Calu3 (cell line): ENCODE results near the gene UMAD1. TPM values are rescaled to one million over a fixed set of nuclear protein-coding genes. Genes with fewer than 3 reads are reported as not detected.
"Not testable (repeated sequence)": the region's sequence is repeated elsewhere in the genome, so short reads cannot be mapped to it uniquely, and the experiment has no call there.

Experiments used
- BruUV-seq: library from RNA; stranded (reverse); fragments of 400-500 nt; replicated peaks from 2 replicates; lab custom pipeline; 2021; lab: Mats Ljungman, UMichigan
- CTCF ChIA-PET: fragments of 300-600 bp; sonication (Branson Sonifier 250); formaldehyde crosslinking; loops from one replicate; lab custom pipeline; 2022; ENCODE audit warnings: antibody characterized with exemption; lab: Charles Lee
- DNase-seq: peaks from one replicate; pipeline ENCODE4 v3.0.0; 2022
- H3K27ac Mint-ChIP-seq: one replicate; pipeline ENCODE4 v1.8.0; 2022; ENCODE audit warnings: mixed read lengths; ENCODE audit not compliant: unreplicated experiment
- H3K27me3 Mint-ChIP-seq: one replicate; pipeline ENCODE4 v1.8.0; 2022; ENCODE audit warnings: mixed read lengths; ENCODE audit not compliant: unreplicated experiment
- H3K36me3 Mint-ChIP-seq: one replicate; pipeline ENCODE4 v1.8.0; 2022; ENCODE audit warnings: mild to moderate bottlenecking, moderate library complexity, mixed read lengths; ENCODE audit not compliant: insufficient read depth, unreplicated experiment
- H3K4me1 Mint-ChIP-seq: one replicate; pipeline ENCODE4 v1.8.0; 2022; ENCODE audit warnings: mild to moderate bottlenecking, low read depth, mixed read lengths; ENCODE audit not compliant: unreplicated experiment
- H3K4me3 Mint-ChIP-seq: one replicate; pipeline ENCODE4 v1.8.0; 2022; ENCODE audit warnings: mild to moderate bottlenecking, low read depth, moderate library complexity, mixed read lengths; ENCODE audit not compliant: unreplicated experiment
- H3K9me3 Mint-ChIP-seq: one replicate; pipeline ENCODE4 v1.8.0; 2022; ENCODE audit warnings: low read depth, mixed read lengths; ENCODE audit not compliant: unreplicated experiment
- intact Hi-C: fragments of 100-400 bp; cut with micrococcal nuclease; formaldehyde crosslinking; loops from one replicate; pipeline ENCODE4 v1.10.0; 2022; ENCODE audit not compliant: unreplicated experiment
- total RNA-seq: library from RNA; stranded (reverse); gene quantifications from 2 replicates; pipeline ENCODE4 v1.2.3, GENCODE V29; 2022
- TF ChIP-seq, protein P1 (sequence below): fragments of 200-600 bp; IDR thresholded peaks from one replicate; pipeline ENCODE4 v1.8.0; 2022; ENCODE audit warnings: antibody characterized with exemption; ENCODE audit not compliant: unreplicated experiment

The UMAD1 gene
- total RNA-seq, 1 experiment from 2014 or later, result 25.2 TPM

DNA sequence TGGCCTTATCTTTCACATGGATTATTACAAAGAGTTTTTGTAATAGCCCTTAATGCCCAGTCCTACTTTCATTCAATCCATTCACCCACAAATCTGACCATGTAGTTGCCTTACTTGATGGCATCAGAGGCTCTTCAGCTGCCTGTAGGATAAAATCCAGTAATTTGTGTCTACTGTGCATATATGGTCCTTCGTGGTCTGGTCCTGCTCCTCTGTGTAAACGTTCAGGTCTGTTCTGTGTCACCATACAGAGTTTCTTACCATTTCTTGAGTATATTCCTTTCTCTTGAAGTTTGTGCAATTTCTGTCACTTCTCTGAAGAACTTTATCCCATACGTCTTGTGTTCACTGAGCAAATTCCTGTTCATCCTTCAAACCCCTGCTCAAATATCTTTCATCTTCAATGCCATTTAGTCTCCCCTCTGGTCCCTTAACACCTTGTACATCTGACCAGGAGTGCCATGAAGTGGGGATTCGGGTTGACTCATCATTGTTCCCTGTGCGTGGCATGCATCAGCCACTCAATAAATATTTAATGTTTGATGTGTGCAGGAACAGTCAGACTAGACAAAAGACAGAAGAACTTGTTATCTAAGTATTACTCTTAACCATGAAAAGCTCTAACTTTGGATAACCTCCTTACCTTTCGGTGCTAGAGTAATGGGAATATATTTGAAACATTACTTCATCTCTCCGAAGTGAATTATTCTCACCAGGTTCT is 176.4 kb downstream of the UMAD1 start:
- intact Hi-C loops, result no loop called here
- Mint-ChIP-seq H3K4me1 (peaks cover 39% of the 10 kb centered on the region), H3K4me3 (no peak overlapping the region), H3K27me3 (no peaks in the 10 kb centered on the region), H3K9me3 (no peaks in the 10 kb centered on the region), H3K27ac (no peak overlapping the region), H3K36me3 (no peaks in the 10 kb centered on the region)
- TF ChIP-seq, protein P1, sequence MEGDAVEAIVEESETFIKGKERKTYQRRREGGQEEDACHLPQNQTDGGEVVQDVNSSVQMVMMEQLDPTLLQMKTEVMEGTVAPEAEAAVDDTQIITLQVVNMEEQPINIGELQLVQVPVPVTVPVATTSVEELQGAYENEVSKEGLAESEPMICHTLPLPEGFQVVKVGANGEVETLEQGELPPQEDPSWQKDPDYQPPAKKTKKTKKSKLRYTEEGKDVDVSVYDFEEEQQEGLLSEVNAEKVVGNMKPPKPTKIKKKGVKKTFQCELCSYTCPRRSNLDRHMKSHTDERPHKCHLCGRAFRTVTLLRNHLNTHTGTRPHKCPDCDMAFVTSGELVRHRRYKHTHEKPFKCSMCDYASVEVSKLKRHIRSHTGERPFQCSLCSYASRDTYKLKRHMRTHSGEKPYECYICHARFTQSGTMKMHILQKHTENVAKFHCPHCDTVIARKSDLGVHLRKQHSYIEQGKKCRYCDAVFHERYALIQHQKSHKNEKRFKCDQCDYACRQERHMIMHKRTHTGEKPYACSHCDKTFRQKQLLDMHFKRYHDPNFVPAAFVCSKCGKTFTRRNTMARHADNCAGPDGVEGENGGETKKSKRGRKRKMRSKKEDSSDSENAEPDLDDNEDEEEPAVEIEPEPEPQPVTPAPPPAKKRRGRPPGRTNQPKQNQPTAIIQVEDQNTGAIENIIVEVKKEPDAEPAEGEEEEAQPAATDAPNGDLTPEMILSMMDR, result no peak
- CTCF ChIA-PET, result interaction anchor here (0.6 to 0.7 kb wide), 2 partner anchors 29 to 38 kb away, joined by 3 read pairs; no protein-coding TSS in a partner anchor
- BruUV-seq, result no TSS peak
- DNase-seq, result no peak

DNA sequence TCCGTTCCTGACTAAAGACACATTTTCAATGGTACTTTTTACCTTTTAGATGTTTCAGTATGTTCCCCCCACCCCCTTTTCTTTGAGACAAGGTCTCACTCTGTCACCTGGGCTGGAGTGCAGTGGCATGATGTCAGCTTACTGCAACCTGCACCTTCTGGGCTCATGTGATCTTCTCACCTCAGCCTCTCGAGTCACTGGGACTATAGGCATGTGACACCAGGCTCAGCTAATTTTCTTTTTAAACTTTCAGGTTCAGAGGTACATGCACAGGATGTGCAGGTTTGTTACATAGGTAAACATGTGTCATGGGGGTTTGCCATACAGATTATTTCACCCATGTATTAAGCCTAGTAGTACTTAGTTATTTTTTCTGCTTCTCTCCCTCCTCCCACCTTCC is 177.2 kb downstream of the UMAD1 start:
- H3K4me3 Mint-ChIP-seq, result no peak overlapping the region
- CTCF ChIA-PET, result interaction anchor here (0.7 kb wide), 1 partner anchor 39 kb away, joined by 3 read pairs; no protein-coding TSS in a partner anchor
- no peak for DNase-seq
- no peaks in the 10 kb centered on the region for H3K27me3 Mint-ChIP-seq
- TF ChIP-seq, protein P1, result no peak
- no peaks in the 10 kb centered on the region for H3K9me3 Mint-ChIP-seq
- H3K36me3 Mint-ChIP-seq, result no peaks in the 10 kb centered on the region
- intact Hi-C loops, result no loop called here
- peaks cover 39% of the 10 kb centered on the region for H3K4me1 Mint-ChIP-seq
- no peak overlapping the region for H3K27ac Mint-ChIP-seq
- BruUV-seq, result no TSS peak

DNA sequence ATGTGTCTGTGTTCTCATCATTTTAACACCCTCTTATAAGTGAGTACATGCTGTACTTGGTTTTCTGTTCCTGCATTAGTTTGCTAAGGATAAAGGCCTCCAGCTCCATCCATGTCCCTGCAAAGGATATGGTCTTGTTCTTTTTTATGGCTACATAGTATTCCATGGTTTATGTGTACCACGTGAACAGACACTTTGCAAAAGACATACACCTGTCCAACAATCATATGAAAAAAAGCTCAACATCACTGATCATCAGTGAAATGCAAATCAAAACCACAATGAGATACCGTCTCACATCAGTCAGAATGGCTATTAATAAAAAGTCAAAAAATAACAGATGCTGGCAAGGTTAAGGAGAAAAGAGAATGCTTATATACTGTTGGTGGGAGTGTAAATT is 177.6 kb downstream of the UMAD1 start:
- H3K36me3 Mint-ChIP-seq, intact Hi-C loops, H3K9me3 Mint-ChIP-seq, H3K4me3 Mint-ChIP-seq, BruUV-seq, DNase-seq, H3K27me3 Mint-ChIP-seq, H3K27ac Mint-ChIP-seq, CTCF ChIA-PET: not testable (repeated sequence)
- peaks cover 39% of the 10 kb centered on the region for H3K4me1 Mint-ChIP-seq

DNA sequence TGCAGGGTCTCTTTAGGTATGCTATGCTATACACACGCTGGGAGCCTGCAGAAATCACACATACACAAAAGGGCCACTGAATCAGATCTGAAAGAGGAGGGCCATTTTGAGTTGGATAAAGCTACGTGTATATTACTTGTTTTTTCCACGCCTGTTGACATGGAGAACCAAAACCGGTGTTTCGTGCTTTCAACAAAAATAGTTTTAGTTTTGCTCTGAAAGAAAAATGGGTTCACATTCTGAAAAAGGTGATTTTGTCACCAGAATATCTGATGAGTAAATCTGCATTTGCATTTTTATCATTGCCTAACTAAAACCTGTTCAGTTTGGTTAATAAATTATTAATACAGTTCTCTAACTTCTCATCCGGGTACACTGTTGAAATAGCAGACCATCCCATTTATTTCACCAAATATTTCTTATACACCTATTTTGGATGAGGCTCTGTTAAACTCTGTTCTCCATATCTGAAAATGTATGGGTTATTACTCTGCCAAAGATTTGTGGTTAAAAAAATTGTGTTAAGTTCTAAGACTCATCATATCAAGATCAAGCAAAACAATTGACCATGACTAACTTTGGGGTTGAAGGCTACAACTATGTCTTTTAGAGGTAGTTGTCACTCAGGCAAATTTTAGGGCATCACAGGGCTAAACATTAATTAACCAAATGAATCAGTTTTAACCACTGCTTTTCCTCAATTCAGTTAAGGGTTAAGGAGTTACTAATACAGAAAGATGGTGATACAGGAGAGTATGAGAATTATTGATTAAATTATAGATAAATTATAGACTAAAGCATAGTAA is 179.1 kb downstream of the UMAD1 start:
- BruUV-seq, result no TSS peak
- TF ChIP-seq, protein P1, result no peak
- no peaks in the 10 kb centered on the region for H3K36me3 Mint-ChIP-seq
- DNase-seq, result no peak
- intact Hi-C loops, result no loop called here
- H3K4me1 Mint-ChIP-seq, result peaks cover 38% of the 10 kb centered on the region
- no peaks in the 10 kb centered on the region for H3K9me3 Mint-ChIP-seq
- CTCF ChIA-PET, result no interaction called here
- no peaks in the 10 kb centered on the region for H3K27me3 Mint-ChIP-seq
- peak overlapping the region; percentile 9 for H3K27ac Mint-ChIP-seq
- H3K4me3 Mint-ChIP-seq, result no peak overlapping the region
